8988T (cell line): Measurements from ENCODE around the gene DUS2.
"Not testable (repeated sequence)": the region's sequence is repeated elsewhere in the genome, so short reads cannot be mapped to it uniquely, and the experiment has no call there.

Experiments
- DNase-seq: peaks from one replicate; pipeline ENCODE4 v3.0.0; 2011

Gene DUS2

DNA sequence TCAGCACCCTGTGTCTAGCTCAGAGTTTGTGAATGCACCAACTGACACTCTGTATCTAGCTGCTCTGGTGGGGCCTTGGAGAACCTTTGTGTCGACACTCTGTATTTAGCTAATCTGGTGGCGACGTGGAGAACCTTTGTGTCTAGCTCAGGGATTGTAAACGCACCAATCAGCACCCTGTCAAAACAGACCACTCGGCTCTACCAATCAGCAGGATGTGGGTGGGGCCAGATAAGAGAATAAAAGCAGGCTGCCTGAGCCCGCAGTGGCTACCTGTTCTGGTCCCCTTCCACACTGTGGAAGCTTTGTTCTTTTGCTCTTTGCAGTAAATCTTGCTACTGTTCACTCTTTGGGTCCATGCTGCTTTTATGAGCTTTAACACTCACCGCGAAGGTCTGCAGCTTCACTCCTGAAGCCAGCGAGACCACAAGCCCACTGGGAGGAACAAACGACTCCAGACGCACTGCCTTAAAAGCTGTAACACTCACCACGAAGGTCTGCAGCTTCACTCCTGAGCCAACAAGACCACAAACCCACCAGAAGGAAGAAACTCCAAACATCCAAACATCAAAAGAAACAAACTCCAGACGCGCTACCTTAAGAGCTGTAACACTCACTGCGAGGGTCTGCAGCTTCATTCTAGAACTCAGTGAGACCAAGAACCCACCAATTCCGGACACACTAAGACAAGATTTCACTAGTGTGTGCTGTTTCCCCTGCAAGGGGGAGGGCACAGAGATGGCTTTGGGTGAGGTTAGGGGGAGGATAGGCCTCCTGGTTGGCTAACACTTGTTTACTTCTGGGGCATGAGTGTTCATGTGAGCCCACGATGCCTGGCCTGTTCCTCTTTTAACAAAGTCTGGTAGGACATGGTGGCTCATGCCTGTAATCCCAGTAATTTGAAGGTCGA lies 24.1 kb upstream of the DUS2 start, which contains the start of gene DPEP2:
Gene DPEP2, minus strand, starts transcription at position 706 of the 910 bp plus-strand sequence. CDS start 6,272 bp downstream, outside the sequence.
- DNase-seq: not testable (repeated sequence)

DNA sequence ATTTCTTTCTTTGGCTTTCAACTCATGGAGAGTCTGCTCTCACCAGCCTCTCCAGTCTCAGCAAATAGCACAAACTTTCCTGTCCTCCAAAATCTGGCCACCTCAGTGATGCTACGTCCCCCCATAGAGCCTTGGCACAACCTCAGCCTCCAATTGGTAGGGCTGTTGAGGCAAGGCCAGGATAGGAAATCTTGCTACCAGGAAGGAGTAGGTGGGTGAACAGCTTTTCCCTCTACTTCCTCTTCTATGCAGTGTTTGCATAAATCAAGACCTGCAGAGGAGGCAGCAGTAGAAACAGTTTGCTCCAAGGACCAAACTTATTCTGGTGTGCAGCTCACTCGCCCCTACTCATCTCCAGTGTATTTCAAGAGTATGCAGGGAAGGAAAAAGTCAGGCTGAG lies 23.1 kb upstream of the DUS2 start:
- DNase-seq: no peak

DNA sequence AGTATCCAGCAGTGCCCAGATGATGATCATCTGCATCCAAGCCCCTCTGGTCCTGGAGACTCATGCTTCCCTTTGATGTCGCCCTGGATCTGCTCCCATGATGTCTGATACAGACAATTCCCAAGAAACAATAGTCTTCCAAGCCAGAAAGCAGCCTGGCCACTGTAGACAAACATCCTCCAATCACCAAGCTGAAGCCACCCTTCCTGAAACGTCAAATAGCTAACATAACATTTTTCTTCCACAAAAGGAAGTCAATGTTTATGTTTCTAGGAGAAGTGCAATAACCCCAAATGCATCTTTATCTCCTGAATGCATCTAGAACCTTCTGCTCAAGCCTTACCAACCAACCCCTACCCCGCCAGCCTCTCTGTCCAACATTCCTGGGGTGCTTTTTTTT lies 22.6 kb upstream of the DUS2 start:
- DNase-seq: no peak

- no peak for DNase-seq
These were observed 20.1 kb upstream of the DUS2 start for GRCh38 chr16:68003031-68003430.

DNA sequence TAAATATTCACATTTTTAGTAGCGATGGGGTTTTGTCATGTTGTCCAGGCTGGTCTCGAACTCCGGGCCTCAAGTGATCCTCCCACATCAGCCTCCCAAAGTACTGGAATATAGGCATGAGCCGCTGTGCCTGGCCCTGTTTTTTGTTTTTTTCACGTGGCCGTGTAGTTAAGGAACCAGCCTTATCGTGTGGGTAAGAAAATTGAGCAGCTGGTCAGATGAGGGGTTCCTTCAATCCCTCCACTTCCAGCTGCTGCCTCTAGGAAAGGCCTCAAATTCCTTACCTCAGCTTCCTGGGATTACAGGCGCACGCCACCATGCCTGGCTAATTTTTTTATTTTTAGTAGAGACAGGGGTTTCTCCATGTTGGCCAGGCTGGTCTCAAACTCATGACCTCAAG lies 17.9 kb upstream of the DUS2 start:
- DNase-seq: no peak

DNA sequence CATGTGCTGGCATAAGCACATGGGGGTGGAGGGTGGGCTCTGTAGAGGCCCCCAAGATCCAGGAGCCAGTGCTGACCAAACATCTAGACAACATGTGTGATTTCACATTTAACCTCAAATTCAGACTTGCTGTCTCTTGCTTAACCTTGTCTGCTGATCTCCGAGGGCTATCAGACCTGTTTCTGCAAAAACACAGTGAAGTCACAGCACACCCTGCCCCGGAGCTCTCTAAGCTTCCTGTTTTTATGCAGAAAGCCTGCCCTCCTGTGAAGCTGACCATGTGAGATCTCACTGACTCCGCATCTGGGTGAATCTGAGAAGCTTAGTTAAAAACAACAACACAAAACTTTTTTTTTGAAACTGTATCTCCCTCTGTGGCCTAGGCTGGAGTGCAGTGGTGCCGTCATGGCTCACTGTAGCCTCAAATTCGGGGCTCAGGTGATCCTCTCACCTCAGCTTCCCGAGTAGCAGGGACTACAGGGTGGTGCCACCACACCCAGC lies 17.2 kb upstream of the DUS2 start:
- no peak for DNase-seq

- no peak for DNase-seq
These were observed 13.8 kb upstream of the DUS2 start for GRCh38 chr16:68009157-68009735.

- not testable (repeated sequence) for DNase-seq
These were observed 13.2 kb upstream of the DUS2 start for GRCh38 chr16:68009872-68010271.

- no peak for DNase-seq
These were observed 9.6 kb upstream of the DUS2 start for GRCh38 chr16:68013440-68013839.

- no peak for DNase-seq
These were observed 7.4 kb upstream of the DUS2 start, which contains the start of gene DPEP2NB for GRCh38 chr16:68015681-68016080. Gene DPEP2NB (minus strand): TSS chr16:68015911. CDS start chr16:68015770, 141 bp downstream.

DNA sequence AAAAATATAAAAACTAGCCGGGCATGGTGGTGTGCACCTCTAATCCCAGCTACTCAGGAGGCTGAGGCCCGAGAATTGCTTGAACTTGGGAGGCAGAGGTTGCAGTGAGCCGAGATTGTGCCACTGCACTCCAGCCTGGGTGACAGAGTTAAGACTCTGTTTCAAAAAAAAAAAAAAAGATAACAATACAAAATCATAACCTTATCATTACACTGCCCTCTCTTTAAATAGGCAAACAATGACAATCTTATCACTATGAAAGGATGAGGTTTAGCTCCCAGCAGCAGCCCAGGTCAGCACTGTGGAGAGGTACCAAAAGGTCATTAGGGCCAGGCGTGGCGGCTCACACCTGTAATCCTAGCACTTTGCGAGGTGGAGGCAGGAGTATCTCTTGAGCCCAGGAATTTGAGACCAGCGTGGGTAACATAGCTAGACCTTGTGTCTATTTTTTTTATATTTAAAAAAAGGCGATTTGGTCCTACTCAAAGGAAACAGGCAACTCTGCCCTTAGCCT lies 3.9 kb upstream of the DUS2 start:
- DNase-seq: no peak

DNA sequence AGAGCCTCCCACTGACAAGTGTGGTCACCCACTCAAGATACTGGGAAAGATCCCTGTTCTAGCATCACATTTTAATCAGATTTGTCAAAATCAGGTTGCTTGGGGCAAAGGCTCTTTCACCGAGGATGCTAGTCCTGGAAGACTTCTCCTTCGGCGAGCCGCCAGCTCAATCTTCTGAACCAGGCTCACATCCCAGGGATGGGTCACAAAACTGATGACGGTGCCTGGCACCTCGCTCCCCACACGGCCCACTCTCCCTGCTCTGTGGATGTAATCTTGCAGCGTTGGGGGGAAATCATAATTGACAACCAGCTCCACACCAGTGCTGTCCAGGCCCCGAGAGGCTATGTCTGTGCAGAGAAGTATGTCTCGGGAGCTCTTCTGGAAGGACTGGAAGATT lies 1.6 kb upstream of the DUS2 start:
- no peak for DNase-seq

DNA sequence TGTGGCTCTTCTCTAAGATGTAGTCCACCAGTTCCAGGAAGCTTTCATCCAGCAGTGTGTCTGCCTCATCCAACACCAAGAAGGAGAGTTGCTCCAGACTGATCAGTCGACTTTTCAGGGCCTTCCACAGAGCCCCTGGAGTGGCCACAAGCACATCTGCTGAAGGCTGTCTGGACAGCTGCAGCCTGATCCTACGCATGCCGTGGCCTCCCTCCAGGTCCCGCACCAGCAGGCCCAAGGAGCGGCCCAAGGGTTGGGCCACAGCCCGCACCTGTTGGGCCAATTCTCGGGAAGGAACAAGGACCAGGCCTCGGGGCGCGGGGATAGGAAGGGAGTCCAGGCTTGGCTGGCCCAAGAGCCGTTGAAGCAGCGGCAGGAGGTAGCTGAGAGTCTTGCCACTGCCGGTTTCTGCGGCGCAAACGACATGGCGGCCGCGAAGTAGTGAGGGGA lies 781 bp upstream of the DUS2 start:
- DNase-seq: no peak

GRCh38 chr16:68028996-68029395 lies 5.9 kb downstream of the DUS2 start:
- DNase-seq: no peak

GRCh38 chr16:68030108-68030507 lies 7.0 kb downstream of the DUS2 start:
- DNase-seq: not testable (repeated sequence)

- no peak for DNase-seq
These were observed 8.9 kb downstream of the DUS2 start for GRCh38 chr16:68031951-68032350.

- no peak for DNase-seq
These were observed 10.0 kb downstream of the DUS2 start for GRCh38 chr16:68033101-68033500.

- DNase-seq: no peak
These were observed 12.1 kb downstream of the DUS2 start for GRCh38 chr16:68035227-68035626.

GRCh38 chr16:68037841-68038597 lies 14.9 kb downstream of the DUS2 start:
- DNase-seq: no peak

GRCh38 chr16:68040506-68041288 lies 17.6 kb downstream of the DUS2 start:
- DNase-seq: peak; percentile 61

GRCh38 chr16:68041783-68042182 lies 18.7 kb downstream of the DUS2 start:
- no peak for DNase-seq

DNA sequence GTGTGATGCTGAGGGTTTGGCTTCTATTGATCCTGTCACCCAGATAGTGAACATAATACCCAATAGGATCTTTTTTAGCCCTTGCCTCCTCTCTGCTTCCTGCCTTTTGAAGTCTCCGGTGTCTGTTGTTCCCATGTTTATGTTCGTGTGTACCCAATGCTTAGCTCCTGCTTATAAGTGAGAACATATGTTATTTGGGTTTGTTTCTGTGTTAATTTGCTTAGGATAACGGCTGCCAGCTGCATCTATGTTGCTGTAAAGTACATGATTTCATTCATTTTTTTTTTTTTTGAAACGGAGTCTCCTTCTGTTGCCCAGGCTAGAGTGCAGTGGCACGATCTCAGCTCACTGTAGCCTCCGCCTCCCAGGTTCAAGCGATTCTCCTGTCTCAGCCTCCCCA lies 23.0 kb downstream of the DUS2 start:
- DNase-seq: no peak
